GM13977 (cell line): Measurements from ENCODE around the gene LHFPL2.

Experiments used
- DNase-seq: peaks from one replicate; pipeline ENCODE4 v3.0.0; 2012; ENCODE audit warnings: low spot score
- CTCF ChIP-seq: IDR thresholded peaks from 2 replicates; pipeline ENCODE4 v1.5.1; 2012; ENCODE audit warnings: mild to moderate bottlenecking, control low read depth; ENCODE audit not compliant: insufficient read depth; ENCODE audit errors: extremely low read depth, missing control alignments
- in situ Hi-C: fragments of 300-500 bp; cut with MboI; formaldehyde crosslinking; loops from one replicate; pipeline ENCODE4 v1.12.0; 2022; ENCODE audit warnings: low sequenced_read_pairs, low pct_unique_long_range_greater_than_20kb, mixed read lengths, inconsistent platforms; ENCODE audit not compliant: unreplicated experiment

LHFPL2 gene

GRCh38 chr5:78500028-78500427 is 148.5 kb downstream of the LHFPL2 start:
- in situ Hi-C loops = no loop called here
- TF ChIP-seq CTCF = no peak
- DNase-seq = no peak

- no peak for DNase-seq
- TF ChIP-seq CTCF = no peak
- in situ Hi-C loops = no loop called here
These were observed 149.1 kb downstream of the LHFPL2 start for GRCh38 chr5:78499485-78499884.

GRCh38 chr5:78497573-78498533 is 150.7 kb downstream of the LHFPL2 start:
- in situ Hi-C loops = no loop called here
- DNase-seq = peak; percentile 53
- TF ChIP-seq CTCF = no peak

GRCh38 chr5:78496373-78496772 is 152.2 kb downstream of the LHFPL2 start:
- TF ChIP-seq CTCF = no peak
- no peak for DNase-seq
- in situ Hi-C loops = no loop called here

- TF ChIP-seq CTCF = no peak
- in situ Hi-C loops = no loop called here
- no peak for DNase-seq
These were observed 152.8 kb downstream of the LHFPL2 start for GRCh38 chr5:78495800-78496199.

GRCh38 chr5:78492650-78493049 is 155.9 kb downstream of the LHFPL2 start:
- in situ Hi-C loops = no loop called here
- TF ChIP-seq CTCF = no peak
- no peak for DNase-seq
